RKO (cell line): ENCODE results near the gene JAKMIP2.
"Not testable (repeated sequence)": the region's sequence is repeated elsewhere in the genome, so short reads cannot be mapped to it uniquely, and the experiment has no call there.

Experiments
- DNase-seq: peaks from one replicate; pipeline ENCODE4 v3.0.0-alpha.2; 2016; ENCODE audit warnings: low spot score

The JAKMIP2 gene

GRCh38 chr5:147746986-147747385 lies 35.5 kb downstream of the JAKMIP2 start:
- no peak for DNase-seq

DNA sequence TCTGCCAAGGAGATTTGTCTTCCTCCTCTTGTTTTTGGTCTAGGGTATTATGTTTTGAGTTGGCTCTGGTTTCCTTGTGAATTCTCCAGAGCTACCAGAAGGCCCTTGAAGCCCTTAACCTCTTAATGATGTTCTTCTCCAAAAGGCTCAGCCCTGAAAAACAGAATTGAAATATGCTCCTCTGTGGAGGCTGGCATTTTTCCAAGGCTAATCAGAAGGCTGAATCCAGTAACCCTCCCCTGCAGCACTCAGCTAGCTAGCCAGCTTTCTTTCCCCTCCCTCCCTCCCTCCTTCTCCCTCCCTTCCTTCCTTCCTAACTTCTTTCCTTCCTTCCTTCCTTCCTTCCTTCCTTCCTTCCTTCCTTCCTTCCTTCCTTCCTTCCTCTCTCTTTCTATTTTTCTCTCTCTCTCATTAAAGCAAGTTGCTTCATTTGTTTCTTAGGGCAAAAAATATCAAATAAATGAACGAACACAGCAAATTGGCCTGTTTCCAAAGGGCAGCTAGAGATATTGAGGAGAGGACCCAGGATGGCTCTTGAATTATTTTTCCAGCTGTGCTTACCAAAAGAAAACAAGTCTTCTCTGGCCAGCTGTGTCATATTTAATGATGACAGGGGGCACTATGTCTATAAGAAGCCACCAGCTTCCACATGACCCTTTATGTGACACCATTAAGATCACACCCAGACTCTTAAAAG lies 38.7 kb downstream of the JAKMIP2 start:
- no peak for DNase-seq

GRCh38 chr5:147743012-147743411 lies 39.5 kb downstream of the JAKMIP2 start:
- DNase-seq = no peak

DNA sequence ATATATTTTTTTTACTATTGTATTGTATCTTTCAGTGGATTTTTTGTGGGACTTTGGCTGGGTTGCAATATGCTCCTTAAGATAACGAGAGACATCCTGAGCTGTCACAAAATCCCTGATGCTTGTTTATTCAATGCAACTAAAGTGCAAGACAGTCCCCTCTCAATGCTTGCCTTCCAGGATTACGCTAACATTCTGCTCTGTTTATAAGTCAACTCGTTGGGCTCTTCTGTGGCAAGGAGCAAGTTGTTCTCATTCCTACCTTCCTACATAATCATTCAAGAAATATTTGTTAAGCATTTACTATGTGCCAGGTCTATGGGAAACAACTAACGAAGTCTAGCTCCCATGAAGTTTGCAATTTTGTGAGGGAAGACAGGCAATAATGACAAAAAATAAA lies 40.4 kb downstream of the JAKMIP2 start:
- DNase-seq = no peak

GRCh38 chr5:147740864-147741263 lies 41.7 kb downstream of the JAKMIP2 start:
- no peak for DNase-seq

DNA sequence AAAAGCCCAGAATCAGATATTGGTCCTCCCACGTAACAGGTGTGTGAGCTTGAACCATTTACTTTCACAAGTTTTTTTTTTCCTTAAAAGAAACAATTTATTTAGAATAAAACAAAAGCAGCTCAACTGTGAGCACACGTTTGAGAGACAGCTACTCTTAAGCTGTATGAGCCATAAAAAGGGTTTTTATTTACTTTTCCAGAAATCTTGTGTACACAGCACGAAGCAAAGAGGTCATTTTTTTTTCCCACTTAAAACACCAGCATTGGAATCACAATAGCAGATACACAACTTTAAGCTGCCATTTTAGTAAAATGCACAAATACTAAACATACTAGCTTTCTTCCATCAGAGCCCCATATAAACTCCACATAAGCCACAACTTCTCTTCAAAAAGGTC lies 44.6 kb downstream of the JAKMIP2 start:
- DNase-seq = no peak

DNA sequence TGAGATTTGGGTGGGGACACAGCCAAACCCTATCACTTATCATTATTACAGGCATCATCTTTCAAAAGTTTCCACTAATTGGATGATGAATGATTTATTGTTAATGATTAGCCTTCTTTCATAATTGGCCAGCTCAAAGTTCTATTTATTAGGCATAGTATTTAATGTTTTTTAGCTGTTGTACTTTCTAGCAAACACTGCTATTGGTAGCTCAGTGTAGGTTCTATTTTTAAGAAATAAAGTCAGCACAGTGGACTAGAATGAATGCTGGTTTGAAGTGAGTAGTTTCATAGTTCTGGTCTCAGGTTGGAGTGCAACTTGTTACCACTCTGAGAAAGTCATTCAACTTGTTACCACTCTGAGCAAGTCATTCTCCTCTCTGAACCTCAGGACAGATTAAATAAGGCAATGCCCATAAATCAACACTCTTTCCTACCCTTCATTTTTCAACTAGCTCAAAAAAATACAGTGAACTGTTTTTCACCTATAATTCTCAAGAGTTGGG lies 46.9 kb downstream of the JAKMIP2 start:
- DNase-seq = no peak

- no peak for DNase-seq
Measured at GRCh38 chr5:147734894-147735293, 47.6 kb downstream of the JAKMIP2 start.

DNA sequence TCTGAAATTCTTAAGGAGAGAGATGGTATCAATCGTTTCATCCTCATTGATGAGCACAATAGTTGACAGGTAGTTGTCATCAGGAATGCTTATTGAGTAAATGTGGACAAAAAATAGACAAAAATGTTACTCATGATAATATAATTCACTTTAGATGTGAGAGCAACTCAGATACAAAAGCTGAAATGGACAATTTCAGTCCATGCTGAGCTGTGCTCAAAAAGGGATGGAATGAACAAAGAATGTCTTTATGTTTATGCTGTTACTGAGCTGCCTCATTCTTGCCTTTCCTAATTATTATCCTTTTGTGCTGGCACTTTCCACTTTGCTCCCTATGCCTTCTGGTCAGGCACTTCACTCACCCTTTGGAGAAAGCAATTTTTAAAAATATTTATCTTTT lies 49.5 kb downstream of the JAKMIP2 start:
- DNase-seq = no peak

- DNase-seq = no peak
Measured at GRCh38 chr5:147732291-147732883, 50.1 kb downstream of the JAKMIP2 start.

DNA sequence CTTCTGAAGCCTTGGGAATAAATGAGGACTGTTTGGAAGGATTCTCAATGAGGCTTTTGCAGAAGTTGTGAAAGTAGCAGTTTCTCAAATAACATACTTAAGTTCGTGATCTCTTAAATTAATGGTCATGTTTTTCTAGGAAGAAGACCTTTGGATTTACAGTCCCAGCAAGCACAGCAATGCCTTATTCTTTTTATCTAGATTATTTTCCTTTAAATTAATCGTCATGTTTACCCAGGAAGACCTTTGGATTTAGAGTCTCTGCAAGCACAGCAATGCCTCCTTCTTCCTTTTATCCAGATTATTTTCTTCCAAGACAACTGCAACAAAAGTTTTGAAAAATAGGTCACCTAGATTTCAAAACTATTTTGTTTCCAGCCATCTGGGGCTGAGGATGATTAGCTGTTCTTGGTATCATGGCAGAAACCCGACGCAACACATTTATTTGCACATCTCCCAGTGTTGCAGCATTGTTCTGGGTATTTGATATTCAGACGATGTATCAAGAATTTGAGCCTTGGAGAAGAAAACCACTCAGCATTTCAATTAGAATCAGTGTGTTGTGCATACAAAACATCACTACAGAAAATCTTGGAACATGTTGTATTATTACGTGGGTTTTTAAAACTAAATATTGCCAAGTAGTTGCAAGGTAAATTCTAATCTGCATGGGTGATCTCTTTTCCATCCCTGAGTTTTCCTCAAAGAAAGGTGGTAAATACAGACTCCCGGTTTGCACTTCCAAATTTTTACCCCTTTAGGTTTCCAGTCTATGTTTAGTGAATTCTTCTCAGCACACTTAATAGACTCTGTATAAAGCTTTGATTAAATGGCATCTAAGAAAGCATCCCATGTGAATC lies 50.9 kb downstream of the JAKMIP2 start:
- no peak for DNase-seq

GRCh38 chr5:147727200-147727599 lies 55.3 kb downstream of the JAKMIP2 start:
- DNase-seq = no peak

DNA sequence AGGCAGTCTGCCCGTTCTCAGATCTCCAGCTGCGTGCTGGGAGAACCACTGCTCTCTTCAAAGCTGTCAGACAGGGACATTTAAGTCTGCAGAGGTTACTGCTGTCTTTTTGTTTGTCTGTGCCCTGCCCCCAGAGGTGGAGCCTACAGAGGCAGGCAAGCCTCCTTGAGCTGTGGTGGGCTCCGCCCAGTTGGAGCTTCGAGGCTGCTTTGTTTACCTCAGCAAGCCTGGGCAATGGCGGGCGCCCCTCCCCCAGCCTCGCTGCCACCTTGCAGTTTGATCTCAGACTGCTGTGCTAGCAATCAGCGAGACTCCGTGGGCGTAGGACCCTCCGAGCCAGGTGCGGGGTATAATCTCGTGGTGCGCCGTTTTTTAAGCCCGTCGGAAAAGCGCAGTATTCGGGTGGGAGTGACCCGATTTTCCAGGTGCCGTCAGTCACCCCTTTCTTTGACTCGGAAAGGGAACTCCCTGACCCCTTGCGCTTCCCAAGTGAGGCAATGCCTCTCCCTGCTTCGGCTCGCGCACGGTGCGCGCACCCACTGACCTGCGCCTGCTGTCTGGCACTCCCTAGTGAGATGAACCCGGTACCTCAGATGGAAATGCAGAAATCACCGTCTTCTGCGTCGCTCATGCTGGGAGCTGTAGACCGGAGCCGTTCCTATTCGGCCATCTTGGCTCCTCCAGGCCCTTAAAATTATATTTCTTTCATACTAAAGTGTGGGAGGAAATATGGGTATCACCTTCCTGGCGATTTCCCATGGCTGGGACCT lies 61.2 kb downstream of the JAKMIP2 start:
- not testable (repeated sequence) for DNase-seq

- DNase-seq = no peak
Measured at GRCh38 chr5:147713550-147714295, 68.8 kb downstream of the JAKMIP2 start.

DNA sequence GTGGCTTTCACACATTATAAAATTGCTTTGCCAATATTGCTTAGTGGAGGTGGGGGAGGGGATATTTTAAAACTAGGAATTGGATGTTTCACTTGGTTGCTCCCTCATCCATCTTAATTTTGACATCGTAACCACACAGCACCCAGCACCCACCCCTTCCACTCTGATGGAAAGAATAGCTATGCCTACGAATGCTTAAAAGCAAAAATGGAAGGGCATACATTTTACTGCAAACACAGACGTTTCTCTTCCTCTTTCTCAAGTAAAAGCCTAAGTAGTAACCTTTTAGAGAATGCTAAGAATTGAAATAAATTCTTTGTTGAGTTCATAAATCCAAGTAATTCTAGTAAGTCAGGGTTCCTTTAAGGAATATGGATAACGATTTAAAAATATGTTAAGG lies 69.9 kb downstream of the JAKMIP2 start:
- DNase-seq = no peak

GRCh38 chr5:147712019-147712418 lies 70.5 kb downstream of the JAKMIP2 start:
- no peak for DNase-seq

DNA sequence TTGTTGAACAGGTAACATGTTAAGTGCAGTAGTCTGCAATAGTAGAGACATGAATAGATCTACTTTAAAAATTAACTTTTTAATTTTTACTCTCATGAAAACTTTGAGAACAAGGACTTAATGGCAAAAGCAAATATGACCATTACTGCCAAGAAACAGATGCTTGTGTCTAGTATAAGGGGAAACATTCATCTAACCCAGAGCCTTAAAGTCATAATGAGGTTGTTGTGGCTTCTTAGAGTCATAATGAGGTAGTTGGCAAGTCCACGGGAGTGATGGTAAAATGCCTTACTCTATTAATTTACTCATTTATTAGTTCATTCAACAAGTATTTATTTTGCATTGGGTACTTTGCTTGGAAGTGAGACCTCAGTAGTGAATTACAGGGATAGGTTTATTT lies 71.5 kb downstream of the JAKMIP2 start:
- no peak for DNase-seq

DNA sequence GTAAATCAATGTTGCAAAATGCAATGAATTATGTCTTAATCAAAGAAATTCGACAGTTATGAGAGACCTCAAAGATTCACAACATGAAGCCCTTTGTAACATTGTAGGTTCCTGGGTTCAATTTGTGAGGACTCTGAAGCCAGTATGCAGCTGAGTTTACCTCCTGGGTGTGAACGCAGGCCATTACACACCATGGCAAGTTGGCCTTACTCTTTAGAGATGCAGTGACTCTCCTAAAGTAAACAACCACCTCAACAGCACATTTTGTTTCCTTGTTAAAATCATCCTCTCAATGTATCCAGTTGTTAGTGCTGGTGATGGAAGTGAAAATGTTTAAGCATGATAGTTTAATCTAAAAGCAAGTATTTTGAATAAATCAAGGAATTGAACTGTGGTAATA lies 73.8 kb downstream of the JAKMIP2 start:
- DNase-seq = no peak

DNA sequence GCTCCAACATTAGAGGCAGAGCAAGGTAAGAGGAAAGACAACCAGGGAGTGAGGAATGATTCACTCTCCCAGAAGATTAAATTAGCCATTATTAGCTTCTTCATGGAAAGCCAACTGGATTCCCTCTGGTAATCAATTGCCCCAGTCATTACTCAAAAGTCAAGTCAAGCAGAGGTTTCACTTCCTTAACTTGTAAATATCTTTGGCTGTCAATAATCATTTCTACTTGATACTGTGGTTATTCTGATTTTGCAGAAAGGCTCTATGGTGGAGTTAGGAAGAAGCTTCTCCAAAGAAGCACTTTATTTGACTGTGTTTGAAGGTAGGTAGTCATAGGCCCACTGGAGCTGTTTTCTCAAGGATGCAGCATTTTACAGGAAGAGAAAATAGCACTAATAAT lies 78.0 kb downstream of the JAKMIP2 start:
- DNase-seq = no peak

DNA sequence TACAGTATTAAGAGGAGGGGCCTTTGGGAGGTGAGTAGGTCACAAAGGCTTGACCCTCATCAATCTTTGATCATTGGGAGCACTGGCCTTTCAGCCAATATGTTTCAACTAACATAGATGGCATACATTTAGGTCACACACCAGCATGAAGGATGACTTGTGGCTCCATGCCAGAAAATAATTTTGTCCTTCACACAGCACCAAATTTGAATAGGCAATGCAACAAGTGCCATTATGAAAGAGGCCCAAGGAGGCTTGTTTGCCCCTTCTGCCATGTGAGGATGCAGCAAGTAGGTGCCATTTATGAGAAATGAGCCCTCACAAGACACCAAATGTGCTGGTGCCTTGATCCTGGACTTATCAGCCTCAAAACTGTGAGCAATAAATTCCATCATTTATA lies 81.1 kb downstream of the JAKMIP2 start:
- DNase-seq = no peak

DNA sequence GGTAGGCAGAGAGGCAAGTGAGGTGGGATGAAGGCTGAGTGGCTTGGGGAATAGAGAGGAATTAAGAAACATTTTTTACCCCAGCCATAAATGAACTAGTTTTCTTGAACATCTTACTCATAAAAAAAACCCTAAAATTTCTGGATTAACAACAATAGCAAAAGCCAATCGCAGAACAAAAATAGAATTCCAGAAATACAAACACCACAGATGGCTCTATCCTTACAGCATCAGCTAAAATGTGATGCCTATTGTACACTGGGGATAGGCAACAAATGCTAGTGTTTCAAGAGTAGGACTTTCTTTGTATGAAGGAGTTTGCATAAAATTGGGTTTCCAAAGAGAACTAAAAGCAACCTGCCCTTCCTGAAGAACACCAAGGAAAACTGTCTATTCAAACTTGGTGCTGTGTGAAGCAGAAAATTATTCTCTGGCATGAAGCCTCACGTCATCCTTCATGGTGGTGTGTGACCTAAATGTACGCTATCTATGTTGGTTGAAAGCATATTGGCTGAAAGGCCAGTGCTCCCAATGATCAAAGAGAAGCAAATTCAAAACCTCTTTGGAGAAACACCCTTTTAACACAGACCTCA lies 82.9 kb downstream of the JAKMIP2 start:
- no peak for DNase-seq
